ENCODE measurements around the gene RPUSD1. TPM values are rescaled to one million over a fixed set of nuclear protein-coding genes. Genes with fewer than 3 reads are reported as not detected.

RPUSD1 gene
- total and polyA plus RNA-seq, 9 donors, result 11.1 to 18.6 (median 15.4) TPM; not detected in 1

DNA sequence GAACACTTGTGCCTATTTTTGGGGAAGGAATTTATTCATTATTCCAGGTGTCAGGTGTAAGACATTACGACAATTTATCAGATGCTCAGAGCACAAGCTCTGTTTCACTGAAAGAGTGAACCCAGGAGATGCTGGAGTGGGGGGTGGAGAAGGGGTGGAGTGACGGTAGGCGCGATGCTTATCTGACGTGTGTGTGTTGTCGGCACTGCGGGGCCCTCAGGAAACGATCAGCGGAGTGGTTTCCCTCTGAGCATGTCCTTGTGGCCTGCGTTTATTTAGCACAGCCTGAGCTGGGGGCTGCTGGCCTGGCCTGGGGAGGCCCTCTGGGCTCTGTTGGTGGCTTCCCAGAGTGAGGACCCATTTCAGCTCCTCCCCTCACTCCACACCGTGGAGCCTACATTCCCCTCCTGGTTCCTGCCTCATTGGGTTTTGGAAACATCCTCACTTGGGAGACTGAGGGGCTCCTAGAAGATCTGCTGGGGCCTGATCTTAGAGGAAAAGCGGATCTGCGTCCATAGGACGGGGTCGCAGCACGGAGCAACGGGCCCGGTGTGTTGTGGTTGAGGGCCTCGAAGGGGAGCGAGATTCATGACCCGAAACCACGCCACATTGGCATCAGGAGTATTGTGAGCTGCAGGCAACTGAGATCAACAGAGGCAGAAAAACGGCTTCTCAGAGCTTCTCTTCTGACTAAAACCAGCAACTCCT lies 31.3 kb upstream of the RPUSD1 start:
- no peaks in the 10 kb centered on the region for H3K9me3 ChIP-seq
- intact Hi-C loops (cut with DNase I), result loop anchor here in 3 of 4 donors (5.0 to 10.0 kb wide), 3 partner anchors 235 to 713 kb away; partner anchors contain the start of genes C1QTNF8 (in 1 of the 3) and TMEM204 (in 1 of the 3)
- H3K27me3 ChIP-seq, result peaks cover 4% of the 10 kb centered on the region
- WGBS, 3 donors, result 68 to 75% (median 69%) methylated on average over 23 of the region's 23 CpGs
- TF ChIP-seq, protein P1, sequence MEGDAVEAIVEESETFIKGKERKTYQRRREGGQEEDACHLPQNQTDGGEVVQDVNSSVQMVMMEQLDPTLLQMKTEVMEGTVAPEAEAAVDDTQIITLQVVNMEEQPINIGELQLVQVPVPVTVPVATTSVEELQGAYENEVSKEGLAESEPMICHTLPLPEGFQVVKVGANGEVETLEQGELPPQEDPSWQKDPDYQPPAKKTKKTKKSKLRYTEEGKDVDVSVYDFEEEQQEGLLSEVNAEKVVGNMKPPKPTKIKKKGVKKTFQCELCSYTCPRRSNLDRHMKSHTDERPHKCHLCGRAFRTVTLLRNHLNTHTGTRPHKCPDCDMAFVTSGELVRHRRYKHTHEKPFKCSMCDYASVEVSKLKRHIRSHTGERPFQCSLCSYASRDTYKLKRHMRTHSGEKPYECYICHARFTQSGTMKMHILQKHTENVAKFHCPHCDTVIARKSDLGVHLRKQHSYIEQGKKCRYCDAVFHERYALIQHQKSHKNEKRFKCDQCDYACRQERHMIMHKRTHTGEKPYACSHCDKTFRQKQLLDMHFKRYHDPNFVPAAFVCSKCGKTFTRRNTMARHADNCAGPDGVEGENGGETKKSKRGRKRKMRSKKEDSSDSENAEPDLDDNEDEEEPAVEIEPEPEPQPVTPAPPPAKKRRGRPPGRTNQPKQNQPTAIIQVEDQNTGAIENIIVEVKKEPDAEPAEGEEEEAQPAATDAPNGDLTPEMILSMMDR (IDR thresholded peaks at IDR 0.05), result no peak
- TF ChIP-seq POLR2A (IDR thresholded peaks at IDR 0.05) (no peak), EP300 (IDR thresholded peaks at IDR 0.05) (no peak)
- H3K4me1 ChIP-seq (ENCODE audit: insufficient read depth), result peaks cover under 1% of the 10 kb centered on the region
- H3K27ac ChIP-seq, result no peak overlapping the region
- DNase-seq, result no peak
- H3K4me3 ChIP-seq, result no peak overlapping the region
- H3K36me3 ChIP-seq, result no peaks in the 10 kb centered on the region

DNA sequence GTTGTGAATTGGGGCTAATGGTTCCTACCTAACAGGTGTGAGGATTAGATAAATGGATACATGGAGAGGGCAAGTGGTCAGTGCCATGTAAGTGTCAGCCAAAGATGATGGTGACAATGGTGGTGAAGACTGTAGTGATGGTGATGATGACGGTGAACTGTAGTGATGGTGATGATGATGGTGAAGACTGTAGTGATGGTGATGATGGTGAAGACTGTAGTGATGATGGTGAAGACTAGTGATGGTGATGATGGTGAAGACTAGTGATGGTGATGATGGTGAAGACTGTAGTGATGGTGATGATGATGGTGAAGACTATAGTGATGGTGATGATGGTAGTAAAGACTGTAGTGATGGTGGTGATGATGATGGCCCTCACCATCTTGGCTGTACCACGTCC lies 30.4 kb upstream of the RPUSD1 start:
- TF ChIP-seq EP300 (IDR thresholded peaks at IDR 0.05), result no peak
- TF ChIP-seq POLR2A (IDR thresholded peaks at IDR 0.05), result no peak
- TF ChIP-seq, protein P1 (IDR thresholded peaks at IDR 0.05), result no peak
- H3K9me3 ChIP-seq, result no peaks in the 10 kb centered on the region
- peaks cover 4% of the 10 kb centered on the region for H3K27me3 ChIP-seq
- H3K4me1 ChIP-seq (ENCODE audit: insufficient read depth), result no peaks in the 10 kb centered on the region
- no peak overlapping the region for H3K4me3 ChIP-seq
- no peak for DNase-seq
- intact Hi-C loops (cut with DNase I), result loop anchor here in 3 of 4 donors (5.0 to 10.0 kb wide), 3 partner anchors 236 to 714 kb away; partner anchors contain the start of genes C1QTNF8 (in 1 of the 3) and TMEM204 (in 1 of the 3)
- H3K27ac ChIP-seq, result no peak overlapping the region
- 64 to 80% (median 71%) methylated on average over 2 of the region's 2 CpGs for WGBS, 3 donors
- no peaks in the 10 kb centered on the region for H3K36me3 ChIP-seq

DNA sequence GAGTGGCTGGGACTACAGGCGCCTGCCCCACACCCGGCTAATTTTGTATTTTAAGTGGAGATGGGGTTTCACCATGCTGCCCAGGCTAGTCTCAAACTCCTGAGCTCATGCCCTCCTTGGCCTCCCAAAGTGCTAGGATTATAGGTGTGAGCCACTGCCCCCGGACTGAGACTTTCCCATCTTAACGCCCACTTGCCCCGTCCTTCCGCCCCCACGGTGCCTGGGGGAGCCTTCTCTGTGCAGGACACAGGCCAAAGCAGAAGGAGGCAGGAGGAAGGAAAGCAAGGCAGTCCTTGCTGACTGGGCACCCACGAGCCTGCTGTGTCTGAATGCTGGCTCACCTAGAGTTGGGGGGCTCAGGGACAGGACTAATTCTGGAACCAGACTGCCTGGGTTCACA lies 30.0 kb upstream of the RPUSD1 start:
- Histone ChIP-seq H3K4me3 (no peak overlapping the region), H3K4me1 (ENCODE audit: insufficient read depth) (peaks cover 2% of the 10 kb centered on the region), H3K9me3 (no peaks in the 10 kb centered on the region), H3K27me3 (peaks cover 4% of the 10 kb centered on the region), H3K27ac (no peak overlapping the region), H3K36me3 (no peaks in the 10 kb centered on the region)
- intact Hi-C loops (cut with DNase I), result loop anchor here in 3 of 4 donors (5.0 to 10.0 kb wide), 3 partner anchors 237 to 714 kb away; partner anchors contain the start of genes C1QTNF8 (in 1 of the 3) and TMEM204 (in 1 of the 3)
- 71 to 83% (median 76%) methylated on average over 8 of the region's 8 CpGs for WGBS, 3 donors
- TF ChIP-seq POLR2A (IDR thresholded peaks at IDR 0.05) (no peak), EP300 (IDR thresholded peaks at IDR 0.05) (no peak)
- TF ChIP-seq, protein P1 (IDR thresholded peaks at IDR 0.05), result no peak
- no peak for DNase-seq

DNA sequence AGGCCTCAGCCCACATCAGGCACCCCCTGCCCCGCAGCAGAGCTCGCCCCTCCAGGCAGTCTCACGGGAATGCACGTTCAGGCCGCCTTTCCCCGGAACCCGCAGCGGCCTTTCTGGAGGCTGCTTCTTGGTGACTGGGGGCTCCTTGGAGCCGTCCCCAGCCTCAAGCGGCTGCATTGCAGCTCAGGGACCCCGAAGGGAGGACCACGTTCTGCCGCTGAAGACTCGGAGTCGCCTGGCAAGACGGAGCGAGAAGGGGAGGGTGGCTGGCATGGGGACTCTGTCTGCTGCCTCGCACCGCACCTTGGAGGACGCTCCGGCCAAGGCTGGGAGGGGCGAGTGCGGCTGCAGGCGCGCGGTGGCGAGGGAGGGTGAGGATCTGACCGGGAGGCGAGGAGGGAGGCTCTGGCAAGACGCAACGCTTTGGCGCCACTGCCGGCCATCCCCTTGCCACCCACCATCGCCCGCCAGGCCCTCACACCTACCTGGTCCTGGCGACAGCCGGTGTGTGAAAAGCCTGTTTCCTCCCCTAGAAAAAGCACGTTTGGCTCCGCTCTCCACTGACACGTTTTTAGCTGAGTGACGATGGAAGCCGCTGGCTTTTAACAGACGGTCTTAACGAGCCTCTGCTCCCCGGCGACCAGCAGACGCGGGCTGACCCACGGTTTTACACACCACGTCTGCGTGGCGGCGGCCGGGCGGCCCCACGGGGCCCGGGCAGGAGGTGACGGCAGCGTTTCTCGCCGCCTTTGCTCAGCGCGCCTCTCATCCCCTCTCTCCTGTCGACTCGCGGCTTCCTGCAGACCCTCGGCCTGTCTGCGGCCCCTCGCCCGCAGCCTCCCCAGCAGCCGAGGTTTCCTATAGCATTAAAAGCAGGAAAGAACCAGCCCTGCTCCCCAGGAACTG lies 29.1 kb upstream of the RPUSD1 start:
- Histone ChIP-seq H3K4me3 (no peak overlapping the region), H3K4me1 (ENCODE audit: insufficient read depth) (peaks cover 3% of the 10 kb centered on the region), H3K27ac (no peak overlapping the region), H3K36me3 (no peaks in the 10 kb centered on the region), H3K27me3 (peaks cover 4% of the 10 kb centered on the region), H3K9me3 (no peaks in the 10 kb centered on the region)
- TF ChIP-seq, protein P1 (IDR thresholded peaks at IDR 0.05), result no peak
- no peak for DNase-seq
- WGBS, 3 donors, result 38 to 70% (median 44%) methylated on average over 71 of the region's 71 CpGs
- intact Hi-C loops (cut with DNase I), result loop anchor here in 3 of 4 donors (5.0 to 10.0 kb wide), 3 partner anchors 238 to 715 kb away; partner anchors contain the start of genes C1QTNF8 (in 1 of the 3) and TMEM204 (in 1 of the 3)
